Prostate gland (tissue), 2 donors: ENCODE measurements around the gene SEPTIN8.
"Not testable (repeated sequence)": the region's sequence is repeated elsewhere in the genome, so short reads cannot be mapped to it uniquely, and the experiment has no call there.

Experiments used
- CTCF ChIP-seq, 4 experiments: fragments of 200-600 bp in 2 of 4; fragments of 450-650 bp in 2 of 4; sonication (generic) in 2 of 4; IDR thresholded peaks; 1 replicate in 3 of 4; 2 replicates in 1 of 4; pipeline ENCODE4 v1.5.1; 2016 to 2019; ENCODE audit warnings: antibody characterized with exemption in 4 of 4, mild to moderate bottlenecking in 2 of 4, moderate library complexity in 2 of 4
- POLR2AphosphoS5 ChIP-seq: sonication (generic); formaldehyde crosslinking; IDR thresholded peaks from one replicate; pipeline ENCODE4 v1.6.1; 2017; ENCODE audit warnings: antibody characterized with exemption

DNA sequence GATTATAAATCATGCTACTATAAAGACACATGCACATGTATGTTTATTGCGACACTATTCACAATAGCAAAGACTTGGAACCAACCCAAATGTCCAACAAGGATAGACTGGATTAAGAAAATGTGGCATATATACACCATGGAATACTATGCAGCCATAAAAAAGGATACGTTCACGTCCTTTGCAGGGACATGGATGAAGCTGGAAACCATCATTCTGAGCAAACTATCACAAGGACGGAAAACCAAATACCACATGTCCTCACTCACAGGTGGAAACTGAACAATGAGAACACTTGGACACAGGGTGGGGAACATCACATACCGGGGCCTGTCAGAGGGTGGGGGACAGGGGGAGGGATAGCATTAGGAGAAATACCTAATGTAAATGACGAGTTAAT lies 28.8 kb upstream of the SEPTIN8 start:
- not testable (repeated sequence) for TF ChIP-seq CTCF (IDR thresholded peaks at IDR 0.05); POLR2AphosphoS5
